ENCODE measurements around the gene LRRK1.

- TF ChIP-seq, protein P1, sequence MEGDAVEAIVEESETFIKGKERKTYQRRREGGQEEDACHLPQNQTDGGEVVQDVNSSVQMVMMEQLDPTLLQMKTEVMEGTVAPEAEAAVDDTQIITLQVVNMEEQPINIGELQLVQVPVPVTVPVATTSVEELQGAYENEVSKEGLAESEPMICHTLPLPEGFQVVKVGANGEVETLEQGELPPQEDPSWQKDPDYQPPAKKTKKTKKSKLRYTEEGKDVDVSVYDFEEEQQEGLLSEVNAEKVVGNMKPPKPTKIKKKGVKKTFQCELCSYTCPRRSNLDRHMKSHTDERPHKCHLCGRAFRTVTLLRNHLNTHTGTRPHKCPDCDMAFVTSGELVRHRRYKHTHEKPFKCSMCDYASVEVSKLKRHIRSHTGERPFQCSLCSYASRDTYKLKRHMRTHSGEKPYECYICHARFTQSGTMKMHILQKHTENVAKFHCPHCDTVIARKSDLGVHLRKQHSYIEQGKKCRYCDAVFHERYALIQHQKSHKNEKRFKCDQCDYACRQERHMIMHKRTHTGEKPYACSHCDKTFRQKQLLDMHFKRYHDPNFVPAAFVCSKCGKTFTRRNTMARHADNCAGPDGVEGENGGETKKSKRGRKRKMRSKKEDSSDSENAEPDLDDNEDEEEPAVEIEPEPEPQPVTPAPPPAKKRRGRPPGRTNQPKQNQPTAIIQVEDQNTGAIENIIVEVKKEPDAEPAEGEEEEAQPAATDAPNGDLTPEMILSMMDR (conservative IDR thresholded peaks at IDR 0.05; ENCODE audit: low read depth, low read length): no peak
- TF ChIP-seq EZH2phosphoT487 (IDR thresholded peaks at IDR 0.05; ENCODE audit: borderline replicate concordance, low read length) (no peak), EZH2 (IDR thresholded peaks at IDR 0.05; ENCODE audit: low read length, unreplicated experiment) (no peak)
These were observed 98.9 kb downstream of the LRRK1 start for GRCh38 chr15:101018016-101018415.
